Posterior vena cava (tissue), 2 donors: ENCODE results near the gene SLTM. TPM values are rescaled to one million over a fixed set of nuclear protein-coding genes. Genes with fewer than 3 reads are reported as not detected.
A peak's percentile ranks its signal among the peaks of the same experiment; 100 is the strongest.
"Not testable (repeated sequence)": the region's sequence is repeated elsewhere in the genome, so short reads cannot be mapped to it uniquely, and the experiment has no call there.

Experiments
- DNase-seq: peaks from one replicate; pipeline ENCODE4 v3.0.0-alpha.2; 2020; ENCODE audit warnings: low spot score
- intact Hi-C, 2 donors: fragments of 100-400 bp; cut with DNase I; formaldehyde crosslinking; loops; one replicate each; pipeline versions ENCODE4 v1.14.1 to v1.14.2; 2022 to 2023
- total RNA-seq, 2 donors: library from RNA; stranded (reverse); fragmentation: NEBNext Ultra II Directional; extraction: Animal tissue kit (Norgen Biotek cat#: 25700); gene quantifications; one replicate each; pipeline ENCODE4 v1.2.1, GENCODE V29; 2021
- donor health status: DM: yes; HTN: yes; CAD: no.
- donor health status: DM: yes; HTN: yes; CAD: no.

The SLTM gene
- total RNA-seq, 2 donors from 2014 or later = 71.1 to 71.6 TPM

GRCh38 chr15:58886921-58887320, 46.6 kb downstream of the SLTM start:
- no peak for DNase-seq
- intact Hi-C loops = no loop called here

- DNase-seq, intact Hi-C loops: not testable (repeated sequence)
Measured at GRCh38 chr15:58883926-58884325, 49.6 kb downstream of the SLTM start.

GRCh38 chr15:58882243-58882642, 51.2 kb downstream of the SLTM start:
- intact Hi-C loops = no loop called here
- no peak for DNase-seq

GRCh38 chr15:58880320-58880719, 53.2 kb downstream of the SLTM start:
- no peak for DNase-seq
- intact Hi-C loops = no loop called here

GRCh38 chr15:58877999-58878825, 55.3 kb downstream of the SLTM start:
- no peak for DNase-seq
- intact Hi-C loops = no loop called here

- DNase-seq = no peak
- intact Hi-C loops = no loop called here
Measured at GRCh38 chr15:58876306-58877106, 57.0 kb downstream of the SLTM start.

GRCh38 chr15:58875343-58875742, 58.1 kb downstream of the SLTM start:
- intact Hi-C loops = no loop called here
- no peak for DNase-seq

- intact Hi-C loops = no loop called here
- DNase-seq = no peak
Measured at GRCh38 chr15:58873267-58873666, 60.2 kb downstream of the SLTM start.

- DNase-seq = no peak
- intact Hi-C loops = no loop called here
Measured at GRCh38 chr15:58870451-58870850, 63.0 kb downstream of the SLTM start.

- intact Hi-C loops = no loop called here
- no peak for DNase-seq
Measured at GRCh38 chr15:58867926-58868325, 65.6 kb downstream of the SLTM start.

- no peak for DNase-seq
- intact Hi-C loops = no loop called here
Measured at GRCh38 chr15:58865425-58865880, 68.0 kb downstream of the SLTM start.

- intact Hi-C loops = no loop called here
- DNase-seq = peak; percentile 85
Measured at GRCh38 chr15:58864602-58865424, 68.7 kb downstream of the SLTM start.

- intact Hi-C loops = no loop called here
- DNase-seq = no peak
Measured at GRCh38 chr15:58862326-58862725, 71.2 kb downstream of the SLTM start.

- intact Hi-C loops, DNase-seq: not testable (repeated sequence)
Measured at GRCh38 chr15:58856621-58857020, 76.9 kb downstream of the SLTM start.

- intact Hi-C loops = no loop called here
- DNase-seq = no peak
Measured at GRCh38 chr15:58856086-58856485, 77.4 kb downstream of the SLTM start.

GRCh38 chr15:58854593-58854992, 78.9 kb downstream of the SLTM start:
- intact Hi-C loops = no loop called here

GRCh38 chr15:58852347-58852746, 81.1 kb downstream of the SLTM start:
- intact Hi-C loops = no loop called here
- no peak for DNase-seq

More at GRCh38 chr15:58854593-58854992, 78.9 kb downstream of the SLTM start:
- DNase-seq = no peak

- intact Hi-C loops, DNase-seq: not testable (repeated sequence)
Measured at GRCh38 chr15:58851205-58851604, 82.3 kb downstream of the SLTM start.

- intact Hi-C loops = no loop called here
- no peak for DNase-seq
Measured at GRCh38 chr15:58842713-58843396, 90.6 kb downstream of the SLTM start.
